Pancreas (tissue), 10 donors: Measurements from ENCODE around the gene CDH22. TPM values are rescaled to one million over a fixed set of nuclear protein-coding genes. Genes with fewer than 3 reads are reported as not detected.
A peak's percentile ranks its signal among the peaks of the same experiment; 100 is the strongest.

Source experiments
- ATAC-seq, 4 donors: fragments of 200-7000 bp; cut with Tn5 transposase; one replicate each; pipeline versions ENCODE4 v1.8.0 to v1.9.1; 2020; ENCODE audit warnings: mild to moderate bottlenecking in 4 of 4, moderate library complexity in 4 of 4
- DNase-seq, 6 donors: peaks; one replicate each; pipeline ENCODE4 v3.0.0-alpha.2; 2020
- FAIRE-seq: peaks from 2 replicates; lab custom pipeline; 2012; peaks lifted over from hg19 to GRCh38; lab: Jason Lieb, UNC
- H3K27ac ChIP-seq, 4 donors: fragments of 200-600 bp; sonication (generic); 1 replicate in 3 of 4; 2 replicates in 1 of 4; pipeline versions ENCODE4 v1.5.0 to v1.8.0; 2020
- H3K27me3 ChIP-seq, 4 donors: fragments of 200-600 bp; one replicate each; pipeline ENCODE4 v1.8.0; 2021
- H3K36me3 ChIP-seq, 3 donors: fragments of 200-600 bp; sonication (generic) in 1 of 3; one replicate each; pipeline versions ENCODE4 v1.5.0 to v1.8.0; 2020 to 2021
- H3K4me1 ChIP-seq, 3 donors: fragments of 200-600 bp; one replicate each; pipeline ENCODE4 v1.8.0; 2021
- H3K4me3 ChIP-seq, 4 donors: fragments of 200-600 bp; sonication (generic) in 2 of 4; one replicate each; pipeline versions ENCODE4 v1.5.0 to v1.8.0; 2020 to 2021
- H3K9me3 ChIP-seq, 4 donors: fragments of 200-600 bp; one replicate each; pipeline ENCODE4 v1.8.0; 2021
- CTCF ChIP-seq, 4 donors: fragments of 200-600 bp; sonication (generic) in 3 of 4; IDR thresholded peaks; one replicate each; pipeline versions ENCODE4 v1.5.0 to v1.8.0; 2021; ENCODE audit warnings: antibody characterized with exemption in 4 of 4
- WGBS, 2 donors: extraction: QIAGEN DNeasy Blood & Tissue Kit; methylation state at CpG; one replicate each; pipeline ENCODE4 v1.1.7; 2013; 5-methylcytosine and 5-hydroxymethylcytosine counted together
- intact Hi-C, 3 donors: fragments of 100-400 bp; cut with DNase I; formaldehyde crosslinking; loops; one replicate each; pipeline versions ENCODE4 v1.11.1 to v1.14.2; 2022
- polyA plus RNA-seq, 2 donors: library from polyadenylated mRNA; stranded (reverse); fragments of 200-250 nt; gene quantifications; one replicate each; pipeline ENCODE4 v1.2.3, GENCODE V29; 2013
- total RNA-seq, 6 donors: library from RNA; stranded (reverse); fragmentation: NEBNext Ultra II Directional in 4 of 6; extraction: Animal tissue kit (Norgen Biotek cat#: 25700) in 4 of 6; gene quantifications; one replicate each; pipeline versions ENCODE4 v1.2.1 to v1.2.4, GENCODE V29; 2021 to 2023
- donor health status: healthy with polysubstance abuse.
- donor health status: DM: no; HTN: no; CAD: no; lungs with moderate emphysema.
- donor health status: DM: no; HTN: no; CAD: no.
- donor health status: control.
- donor health status: control.
- donor health status: Bipolar disorder and iron deficiency.
- donor health status: DM: yes; HTN: yes; CAD: no.
- donor health status: DM: no; HTN: no; CAD: no.
- donor health status: DM: no; HTN: no; CAD: no.
- donor health status: DM: yes; HTN: yes; CAD: no.

CDH22 gene
- total and polyA plus RNA-seq, 8 donors: 0.97 to 11.9 (median 3.3) TPM

GRCh38 chr20:46210672-46211330 is 97.5 kb downstream of the CDH22 start:
- Histone ChIP-seq H3K27ac (no peak overlapping the region), H3K27me3 (no peaks in the 10 kb centered on the region), H3K4me3 (no peak overlapping the region), H3K9me3 (no peaks in the 10 kb centered on the region), H3K4me1 (no peaks in the 10 kb centered on the region), H3K36me3 (no peaks in the 10 kb centered on the region)
- TF ChIP-seq CTCF (IDR thresholded peaks at IDR 0.05): no peak
- FAIRE-seq (no peak), ATAC-seq (no peak), DNase-seq (no peak)
- WGBS, 2 donors: 53 to 61% methylated on average over 18 of the region's 18 CpGs
- intact Hi-C loops: no loop called here

GRCh38 chr20:46209930-46210671 is 98.2 kb downstream of the CDH22 start:
- Histone ChIP-seq H3K9me3 (no peaks in the 10 kb centered on the region), H3K27me3 (no peaks in the 10 kb centered on the region), H3K27ac (no peak overlapping the region), H3K36me3 (no peaks in the 10 kb centered on the region), H3K4me3 (no peak overlapping the region), H3K4me1 (no peaks in the 10 kb centered on the region)
- 38 to 55% methylated on average over 63 of the region's 63 CpGs for WGBS, 2 donors
- intact Hi-C loops: no loop called here
- ATAC-seq: peak in 2 of 4 donors; percentile 31 to 62
- DNase-seq: no peak
- FAIRE-seq: no peak
- no peak for TF ChIP-seq CTCF (IDR thresholded peaks at IDR 0.05)

- no peak for TF ChIP-seq CTCF (IDR thresholded peaks at IDR 0.05)
- FAIRE-seq (no peak), ATAC-seq (no peak), DNase-seq (no peak)
- H3K9me3 ChIP-seq: no peaks in the 10 kb centered on the region
- H3K4me3 ChIP-seq: no peak overlapping the region
- no peaks in the 10 kb centered on the region for H3K4me1 ChIP-seq
- 58 to 67% methylated on average over 2 of the region's 2 CpGs for WGBS, 2 donors
- no peaks in the 10 kb centered on the region for H3K36me3 ChIP-seq
- H3K27ac ChIP-seq: no peak overlapping the region
- no peaks in the 10 kb centered on the region for H3K27me3 ChIP-seq
- intact Hi-C loops: no loop called here
Observed at GRCh38 chr20:46207793-46208192, 100.5 kb downstream of the CDH22 start.

GRCh38 chr20:46206992-46207549 is 101.2 kb downstream of the CDH22 start:
- Histone ChIP-seq H3K27me3 (no peaks in the 10 kb centered on the region), H3K4me1 (no peaks in the 10 kb centered on the region), H3K27ac (no peak overlapping the region), H3K9me3 (no peaks in the 10 kb centered on the region), H3K4me3 (no peak overlapping the region), H3K36me3 (no peaks in the 10 kb centered on the region)
- DNase-seq (no peak), FAIRE-seq (no peak), ATAC-seq (peak in 2 of 4 donors; percentile 29 to 40)
- intact Hi-C loops: no loop called here
- 49% methylated on average over 6 of the region's 6 CpGs for WGBS, 2 donors
- TF ChIP-seq CTCF (IDR thresholded peaks at IDR 0.05): no peak
